ENCODE data around the gene CHMP6. TPM values are rescaled to one million over a fixed set of nuclear protein-coding genes. Genes with fewer than 3 reads are reported as not detected.
A peak's percentile ranks its signal among the peaks of the same experiment; 100 is the strongest.

CHMP6 gene
- total and polyA plus RNA-seq, 8 donors, result 5.4 to 117 (median 24.5) TPM

DNA sequence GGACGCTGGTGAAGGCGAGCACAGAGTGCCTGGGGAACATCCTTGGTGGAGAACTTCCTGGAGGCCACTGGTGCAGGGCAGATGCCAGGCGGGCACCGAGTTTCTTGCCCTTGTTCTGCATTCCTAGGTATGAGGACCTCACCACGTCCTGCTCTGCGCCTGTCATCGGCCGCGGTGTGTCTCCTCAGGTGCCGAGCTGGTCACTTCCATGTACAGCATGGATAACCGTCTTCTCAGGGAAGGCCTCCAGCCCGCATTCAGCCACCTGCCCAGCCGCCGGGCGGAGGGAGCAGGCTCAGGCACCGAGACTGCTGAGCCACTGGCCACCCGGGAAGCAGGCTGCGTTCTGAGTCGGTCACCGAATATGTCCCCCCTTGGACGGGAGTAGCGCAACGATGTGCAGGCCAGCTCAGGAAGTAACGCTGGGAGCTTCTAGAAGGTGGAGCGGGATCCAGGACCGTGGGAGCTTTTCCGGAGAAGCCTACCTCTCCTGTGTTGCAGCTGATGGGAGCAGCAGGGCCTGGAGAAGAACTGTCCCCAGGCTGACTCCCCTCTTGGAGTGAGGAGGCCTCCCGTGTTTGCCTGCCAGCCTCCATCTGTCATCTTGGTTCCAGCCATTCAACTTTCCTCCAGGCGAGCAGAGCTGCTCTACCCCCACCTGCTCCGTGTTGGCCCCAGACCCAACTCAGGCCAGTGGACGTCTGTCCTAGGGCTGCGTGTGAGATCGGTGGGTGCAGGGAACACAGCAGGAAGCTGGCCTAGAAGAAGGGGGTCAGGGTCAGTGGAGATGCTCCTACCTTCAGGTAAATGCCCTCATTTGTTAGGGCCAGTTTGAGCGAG, 41.2 kb downstream of the CHMP6 start:
- Histone ChIP-seq H3K4me3 (peak overlapping the region in 2 of 4 donors; percentile 72 to 80), H3K27ac (peak overlapping the region in 1 of 5 donors; percentile 43), H3K27me3 (peaks cover 5 to 12% (median 9%) of the 10 kb centered on the region in 3 donors), H3K4me1 (peaks cover 39 to 63% (median 56%) of the 10 kb centered on the region in 4 donors), H3K36me3 (peaks cover 0 to 18% (median 11%) of the 10 kb centered on the region in 4 donors), H3K9me3 (no peaks in the 10 kb centered on the region)
- TF ChIP-seq CTCF (IDR thresholded peaks at IDR 0.05) (no peak), POLR2A (IDR thresholded peaks at IDR 0.05) (no peak), POLR2AphosphoS5 (IDR thresholded peaks at IDR 0.05) (no peak), EP300 (IDR thresholded peaks at IDR 0.05) (no peak)
- DNase-seq, result no peak
- intact Hi-C loops (cut with DNase I; ENCODE audit: low total_unique reads), result no loop called here
- WGBS, 5 donors, result 87 to 89% (median 88%) methylated on average over 33 to 34 of the region's 34 CpGs

DNA sequence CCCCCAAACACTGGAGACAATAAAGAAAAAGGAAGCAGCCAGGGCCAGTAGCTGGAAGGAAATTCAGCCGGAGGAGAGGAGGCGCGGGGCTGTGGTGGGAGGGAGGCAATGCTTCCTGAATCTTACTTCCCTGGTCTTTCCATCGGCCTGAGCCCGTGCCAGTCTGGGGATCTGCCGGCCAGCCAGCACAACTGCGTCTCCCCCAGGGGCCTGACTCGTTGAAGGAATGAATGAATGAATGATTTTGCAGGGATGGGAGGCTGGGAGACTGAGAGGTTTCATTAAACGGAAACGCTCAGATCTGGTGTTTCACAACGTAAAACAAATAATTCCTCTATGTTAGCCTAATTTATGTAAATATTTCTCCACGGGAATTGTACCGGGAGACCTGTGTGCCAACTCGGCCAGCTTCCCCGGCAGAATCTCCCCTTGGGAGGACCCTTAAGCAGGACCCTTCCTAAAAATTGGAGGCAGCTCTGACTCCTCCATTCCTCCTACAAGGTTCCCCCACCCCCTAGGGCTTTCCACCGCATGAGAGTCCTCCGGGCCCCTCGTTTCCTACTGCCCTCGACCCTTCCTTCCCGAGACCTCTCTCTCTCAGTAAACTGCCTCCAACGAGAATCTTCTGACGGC, 42.0 kb downstream of the CHMP6 start:
- peaks cover 47 to 68% (median 60%) of the 10 kb centered on the region in 4 donors for H3K4me1 ChIP-seq
- 7 to 15% (median 14%) methylated on average over 22 of the region's 22 CpGs for WGBS, 5 donors
- H3K36me3 ChIP-seq, result peaks cover 0 to 18% (median 11%) of the 10 kb centered on the region in 4 donors
- peak overlapping the region in 4 of 5 donors; percentile 43 to 87 (median 76) for H3K27ac ChIP-seq
- intact Hi-C loops (cut with DNase I; ENCODE audit: low total_unique reads), result no loop called here
- no peaks in the 10 kb centered on the region for H3K9me3 ChIP-seq
- no peak for TF ChIP-seq POLR2AphosphoS5 (IDR thresholded peaks at IDR 0.05)
- TF ChIP-seq POLR2A (IDR thresholded peaks at IDR 0.05), result no peak
- no peak for TF ChIP-seq CTCF (IDR thresholded peaks at IDR 0.05)
- TF ChIP-seq EP300 (IDR thresholded peaks at IDR 0.05), result no peak
- peak overlapping the region; percentile 71 to 80 (median 72) for H3K4me3 ChIP-seq
- peaks cover under 1 to 5% (median 1%) of the 10 kb centered on the region in 3 donors for H3K27me3 ChIP-seq
- peak in 1 of 2 donors; percentile 44 for DNase-seq

DNA sequence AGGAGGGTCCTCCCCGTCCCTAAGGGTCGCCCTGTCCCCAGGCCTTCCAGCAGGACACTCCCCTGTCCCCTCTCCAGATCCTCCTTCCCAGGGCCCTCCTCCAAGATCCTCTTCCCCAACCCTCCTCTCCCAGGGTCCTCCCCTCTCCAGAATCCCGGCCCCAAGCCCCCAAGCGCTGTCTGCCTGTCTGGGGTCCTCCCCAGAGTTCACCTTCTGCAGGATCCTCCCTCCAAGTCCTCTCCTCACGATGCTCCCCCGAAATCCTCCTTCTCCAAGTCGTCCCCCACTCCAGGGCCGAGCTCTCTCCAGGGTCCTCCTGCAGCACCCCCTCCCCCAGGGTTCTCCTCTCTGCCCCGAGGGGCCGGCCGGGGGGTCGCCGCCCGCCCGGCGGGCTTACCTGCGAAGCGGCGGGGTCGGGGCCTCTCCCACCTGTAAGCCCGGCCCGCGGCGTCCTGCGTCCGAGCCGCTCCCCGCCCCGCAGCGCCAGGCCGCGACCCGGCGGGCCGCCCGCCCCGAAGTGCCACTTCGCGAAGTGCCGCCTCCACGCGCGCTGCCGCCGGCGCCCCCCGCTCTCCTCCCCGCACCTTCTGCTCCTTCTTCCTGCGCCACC, 42.6 kb downstream of the CHMP6 start:
- WGBS, 5 donors, result 1 to 6% (median 2%) methylated on average over 8 to 49 of the region's 49 CpGs
- DNase-seq, result no peak

More for the DNA sequence above, 42.6 kb downstream of the CHMP6 start:
- intact Hi-C loops (cut with DNase I; ENCODE audit: low total_unique reads), result no loop called here
- H3K4me3 ChIP-seq, result peak overlapping the region; percentile 71 to 80 (median 72)
- H3K36me3 ChIP-seq, result peaks cover 0 to 21% (median 11%) of the 10 kb centered on the region in 4 donors
- TF ChIP-seq POLR2AphosphoS5 (IDR thresholded peaks at IDR 0.05) (no peak), CTCF (IDR thresholded peaks at IDR 0.05) (no peak), EP300 (IDR thresholded peaks at IDR 0.05) (no peak), POLR2A (IDR thresholded peaks at IDR 0.05) (no peak)
- peaks cover 53 to 74% (median 65%) of the 10 kb centered on the region in 4 donors for H3K4me1 ChIP-seq
- no peaks in the 10 kb centered on the region for H3K27me3 ChIP-seq
- H3K27ac ChIP-seq, result peak overlapping the region in 4 of 5 donors; percentile 43 to 87 (median 76)
- H3K9me3 ChIP-seq, result no peaks in the 10 kb centered on the region
